Karpas-422 (cell line): ENCODE measurements around the gene RSPO4. TPM values are rescaled to one million over a fixed set of nuclear protein-coding genes. Genes with fewer than 3 reads are reported as not detected.

Experiments used
- DNase-seq: peaks from one replicate; pipeline ENCODE4 v3.0.0-alpha.2; 2015
- H2AFZ ChIP-seq: fragments of 200-600 bp; sonication (generic); 2 replicates; pipeline ENCODE4 v1.6.1; 2014; ENCODE audit warnings: antibody characterized with exemption, low read length, mixed read lengths
- H3K27ac ChIP-seq: fragments of 200-600 bp; sonication (generic); 2 replicates; pipeline ENCODE4 v1.5.1; 2014; ENCODE audit warnings: mild to moderate bottlenecking, low read length, moderate library complexity
- H3K27me3 ChIP-seq: fragments of 200-600 bp; sonication (generic); 2 replicates; pipeline ENCODE4 v1.6.1; 2014; ENCODE audit warnings: low read length, mixed read lengths
- H3K36me3 ChIP-seq: fragments of 200-600 bp; sonication (generic); 2 replicates; pipeline ENCODE4 v1.6.1; 2014; ENCODE audit warnings: low read length, mixed read lengths; ENCODE audit not compliant: insufficient read depth
- H3K4me1 ChIP-seq: fragments of 200-600 bp; sonication (generic); 2 replicates; pipeline ENCODE4 v1.6.1; 2014; ENCODE audit warnings: mild to moderate bottlenecking, low read length, mixed read lengths
- H3K4me2 ChIP-seq: fragments of 200-600 bp; sonication (generic); 2 replicates; pipeline ENCODE4 v1.6.1; 2014; ENCODE audit warnings: low read length, low read depth, mild to moderate bottlenecking; ENCODE audit not compliant: poor library complexity, severe bottlenecking
- H3K4me3 ChIP-seq: fragments of 200-600 bp; sonication (generic); 2 replicates; pipeline ENCODE4 v1.5.1; 2014; ENCODE audit warnings: mild to moderate bottlenecking, antibody characterized with exemption, low read length, mixed read lengths
- H3K79me2 ChIP-seq: fragments of 200-600 bp; sonication (generic); 2 replicates; pipeline ENCODE4 v1.6.1; 2014; ENCODE audit warnings: mild to moderate bottlenecking, low read length, mixed read lengths
- H3K9ac ChIP-seq: fragments of 200-600 bp; sonication (generic); 2 replicates; pipeline ENCODE4 v1.6.0; 2014; ENCODE audit warnings: low read length
- H3K9me2 ChIP-seq: fragments of 200-600 bp; sonication (generic), shearing (Covaris generic); replicated peaks from 2 replicates; pipeline ENCODE4 v1.6.0; 2014; ENCODE audit warnings: mild to moderate bottlenecking, low read length, moderate library complexity; ENCODE audit not compliant: insufficient read depth
- H3K9me3 ChIP-seq: fragments of 300-700, 200-600 bp; sonication (generic); 2 replicates; pipeline ENCODE4 v1.6.1; 2014; ENCODE audit warnings: low read length, mixed read lengths
- H4K20me1 ChIP-seq: fragments of 200-600 bp; sonication (generic); 2 replicates; pipeline ENCODE4 v1.6.1; 2014; ENCODE audit warnings: mild to moderate bottlenecking, antibody characterized with exemption, low read length, low read depth; ENCODE audit not compliant: insufficient read depth
- total RNA-seq: library from RNA; depleted of rRNA; stranded (reverse); fragments of >200 nt; shearing (Covaris generic); gene quantifications from 2 replicates; pipeline ENCODE4 v1.2.3, GENCODE V29; 2014; ENCODE audit warnings: low replicate concordance

Gene RSPO4
- total RNA-seq, 1 experiment from 2014 or later = not detected

DNA sequence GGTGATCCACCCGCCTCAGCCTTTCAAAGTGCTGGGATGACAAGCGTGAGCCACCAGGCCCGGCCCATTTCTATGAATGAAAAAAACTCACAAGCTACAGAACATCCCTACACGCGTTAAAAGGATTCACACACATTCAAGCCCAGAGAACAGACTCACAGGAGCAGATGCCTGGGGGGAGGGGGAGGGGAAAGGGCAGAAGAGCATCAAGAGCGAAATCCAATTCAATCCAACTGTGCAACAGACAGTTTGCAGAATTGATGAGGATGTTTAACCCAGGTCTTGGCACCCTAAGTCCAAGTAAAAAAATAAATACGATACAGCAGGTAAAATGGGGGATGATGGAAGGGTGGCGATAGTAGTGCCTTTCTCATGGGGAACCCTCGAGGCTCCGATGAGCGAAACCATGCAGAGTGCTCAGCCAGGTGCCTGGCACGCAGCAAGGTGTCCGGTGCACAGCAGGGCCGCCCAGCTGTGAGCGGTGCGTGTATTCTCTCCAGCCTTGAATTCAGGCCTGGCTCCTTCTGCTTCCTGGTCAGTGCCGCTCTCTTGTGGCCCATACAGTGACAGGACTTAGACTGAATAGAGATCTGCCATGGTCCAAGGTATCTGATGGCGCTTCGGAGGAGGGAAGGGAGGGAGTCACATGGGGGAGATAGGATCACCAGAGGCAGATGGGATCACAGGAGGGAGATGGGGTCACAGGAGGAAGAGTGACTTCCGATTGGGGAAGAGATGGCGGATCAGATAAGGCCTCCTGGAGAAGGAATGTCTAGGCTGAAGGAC lies 50.5 kb downstream of the RSPO4 start:
- Histone ChIP-seq H3K27me3 (no peaks in the 10 kb centered on the region), H4K20me1 (no peaks in the 10 kb centered on the region), H3K4me2 (no peak overlapping the region), H3K9ac (no peak overlapping the region), H3K79me2 (no peaks in the 10 kb centered on the region), H2AFZ (no peak overlapping the region), H3K9me2 (no peaks in the 10 kb centered on the region), H3K4me3 (no peak overlapping the region), H3K36me3 (no peaks in the 10 kb centered on the region), H3K4me1 (no peaks in the 10 kb centered on the region), H3K27ac (no peak overlapping the region), H3K9me3 (no peaks in the 10 kb centered on the region)
- no peak for DNase-seq

GRCh38 chr20:949717-950116 lies 52.4 kb downstream of the RSPO4 start:
- H3K4me2 ChIP-seq = no peak overlapping the region
- DNase-seq = no peak
- no peaks in the 10 kb centered on the region for H3K9me2 ChIP-seq
- no peaks in the 10 kb centered on the region for H3K27me3 ChIP-seq
- no peak overlapping the region for H3K9ac ChIP-seq
- no peaks in the 10 kb centered on the region for H4K20me1 ChIP-seq
- no peak overlapping the region for H3K4me3 ChIP-seq
- no peaks in the 10 kb centered on the region for H3K36me3 ChIP-seq
- no peaks in the 10 kb centered on the region for H3K9me3 ChIP-seq
- H3K27ac ChIP-seq = no peak overlapping the region
- no peaks in the 10 kb centered on the region for H3K79me2 ChIP-seq
- no peak overlapping the region for H2AFZ ChIP-seq
- no peaks in the 10 kb centered on the region for H3K4me1 ChIP-seq

DNA sequence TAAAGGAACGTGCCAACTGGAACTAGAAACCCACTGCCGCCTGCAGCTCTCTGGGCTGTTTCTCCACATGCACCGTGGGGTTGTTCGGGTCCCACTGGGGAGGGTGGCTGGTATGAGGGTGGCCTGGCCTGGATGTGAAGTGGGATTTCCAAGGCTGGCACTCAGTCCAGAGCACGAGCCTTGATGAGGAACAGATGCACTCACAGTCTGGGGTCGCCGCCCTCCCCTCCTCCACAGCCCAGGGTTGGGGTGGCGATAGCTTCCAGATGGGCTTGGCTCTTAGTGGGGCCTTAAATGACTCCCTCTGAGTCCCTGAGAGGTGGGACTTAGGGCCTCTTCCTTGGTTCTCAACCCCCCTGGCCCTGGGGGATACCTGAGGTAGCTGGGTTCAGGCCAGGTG lies 55.3 kb downstream of the RSPO4 start:
- H3K9ac ChIP-seq = no peak overlapping the region
- H3K4me2 ChIP-seq = no peak overlapping the region
- H3K27me3 ChIP-seq = no peaks in the 10 kb centered on the region
- H3K27ac ChIP-seq = no peak overlapping the region
- no peaks in the 10 kb centered on the region for H3K9me2 ChIP-seq
- no peak overlapping the region for H3K4me3 ChIP-seq
- H3K79me2 ChIP-seq = no peaks in the 10 kb centered on the region
- no peak overlapping the region for H2AFZ ChIP-seq
- no peaks in the 10 kb centered on the region for H3K4me1 ChIP-seq
- DNase-seq = no peak
- H4K20me1 ChIP-seq = no peaks in the 10 kb centered on the region
- no peaks in the 10 kb centered on the region for H3K9me3 ChIP-seq
- no peaks in the 10 kb centered on the region for H3K36me3 ChIP-seq

GRCh38 chr20:945841-946240 lies 56.3 kb downstream of the RSPO4 start:
- DNase-seq = no peak
- Histone ChIP-seq H3K4me2 (no peak overlapping the region), H3K9me3 (no peaks in the 10 kb centered on the region), H3K27ac (no peak overlapping the region), H3K4me3 (no peak overlapping the region), H3K79me2 (no peaks in the 10 kb centered on the region), H4K20me1 (no peaks in the 10 kb centered on the region), H3K9ac (no peak overlapping the region), H2AFZ (no peak overlapping the region), H3K9me2 (no peaks in the 10 kb centered on the region), H3K27me3 (no peaks in the 10 kb centered on the region), H3K4me1 (no peaks in the 10 kb centered on the region), H3K36me3 (no peaks in the 10 kb centered on the region)

- no peaks in the 10 kb centered on the region for H3K4me1 ChIP-seq
- H4K20me1 ChIP-seq = no peaks in the 10 kb centered on the region
- no peak overlapping the region for H2AFZ ChIP-seq
- H3K4me3 ChIP-seq = no peak overlapping the region
- no peak for DNase-seq
- H3K79me2 ChIP-seq = no peaks in the 10 kb centered on the region
- H3K27ac ChIP-seq = no peak overlapping the region
- no peaks in the 10 kb centered on the region for H3K27me3 ChIP-seq
- no peak overlapping the region for H3K4me2 ChIP-seq
- no peaks in the 10 kb centered on the region for H3K9me2 ChIP-seq
- H3K36me3 ChIP-seq = no peaks in the 10 kb centered on the region
- no peak overlapping the region for H3K9ac ChIP-seq
- no peaks in the 10 kb centered on the region for H3K9me3 ChIP-seq
Measured at GRCh38 chr20:944774-945410, 57.2 kb downstream of the RSPO4 start.

- DNase-seq = no peak
- Histone ChIP-seq H3K27ac (no peak overlapping the region), H3K9me2 (no peaks in the 10 kb centered on the region), H3K4me1 (no peaks in the 10 kb centered on the region), H3K36me3 (no peaks in the 10 kb centered on the region), H3K79me2 (no peaks in the 10 kb centered on the region), H3K4me2 (no peak overlapping the region), H3K9ac (no peak overlapping the region), H4K20me1 (no peaks in the 10 kb centered on the region), H2AFZ (no peak overlapping the region), H3K9me3 (no peaks in the 10 kb centered on the region), H3K27me3 (no peaks in the 10 kb centered on the region), H3K4me3 (no peak overlapping the region)
Measured at GRCh38 chr20:944148-944547, 58.0 kb downstream of the RSPO4 start.

DNA sequence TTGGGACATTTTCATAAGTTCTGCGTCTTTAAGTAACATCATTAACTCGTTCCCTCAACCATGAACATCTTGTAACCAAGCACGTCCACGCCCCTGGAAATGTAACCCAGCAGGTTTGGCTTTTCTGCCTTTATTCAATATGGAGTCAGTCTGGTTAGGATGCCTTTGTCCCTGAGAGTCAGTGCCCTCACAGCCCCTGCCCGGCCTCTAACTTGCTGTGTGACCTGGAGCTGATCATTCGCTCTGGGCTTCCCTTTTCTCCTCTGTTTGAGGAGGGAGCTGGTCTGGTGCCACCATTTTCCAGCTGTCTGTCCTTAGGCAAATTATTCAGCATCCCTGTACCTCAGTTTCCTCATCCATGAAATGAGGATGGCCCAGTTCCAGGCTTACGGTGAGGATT lies 59.5 kb downstream of the RSPO4 start:
- H3K4me1 ChIP-seq = no peaks in the 10 kb centered on the region
- no peaks in the 10 kb centered on the region for H3K9me2 ChIP-seq
- no peak overlapping the region for H3K9ac ChIP-seq

DNA sequence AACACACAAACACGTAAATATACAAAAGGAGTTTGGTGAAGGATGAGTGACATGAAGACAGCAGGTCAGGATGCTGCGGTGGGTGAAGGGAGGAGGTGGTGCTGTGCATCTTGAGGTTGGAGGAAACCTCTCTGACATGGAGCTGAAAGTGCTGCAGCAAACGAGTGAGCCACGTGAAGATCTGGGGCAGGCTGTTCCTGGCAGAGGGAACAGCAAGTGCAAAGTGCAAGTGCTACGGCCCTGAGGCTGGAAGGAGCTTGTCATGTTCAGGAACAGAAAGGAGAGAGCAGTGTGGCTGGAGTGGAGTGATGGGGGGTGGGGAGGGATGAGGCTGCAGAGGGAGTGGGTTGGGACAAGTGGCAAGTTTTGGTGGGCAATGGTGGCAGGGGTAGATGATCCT lies 61.2 kb downstream of the RSPO4 start:
- Histone ChIP-seq H3K9ac (no peak overlapping the region), H3K4me2 (no peak overlapping the region), H3K27ac (no peak overlapping the region), H4K20me1 (no peaks in the 10 kb centered on the region), H3K36me3 (no peaks in the 10 kb centered on the region), H2AFZ (no peak overlapping the region), H3K4me3 (no peak overlapping the region), H3K9me2 (no peaks in the 10 kb centered on the region), H3K27me3 (no peaks in the 10 kb centered on the region), H3K9me3 (no peaks in the 10 kb centered on the region), H3K79me2 (no peaks in the 10 kb centered on the region), H3K4me1 (no peaks in the 10 kb centered on the region)
- no peak for DNase-seq

More for the DNA sequence above, 59.5 kb downstream of the RSPO4 start:
- no peak overlapping the region for H3K4me2 ChIP-seq
- no peak overlapping the region for H3K4me3 ChIP-seq
- H3K27ac ChIP-seq = no peak overlapping the region
- H3K36me3 ChIP-seq = no peaks in the 10 kb centered on the region
- H4K20me1 ChIP-seq = no peaks in the 10 kb centered on the region
- H3K27me3 ChIP-seq = no peaks in the 10 kb centered on the region
- no peaks in the 10 kb centered on the region for H3K9me3 ChIP-seq
- H3K79me2 ChIP-seq = no peaks in the 10 kb centered on the region
- H2AFZ ChIP-seq = no peak overlapping the region
- DNase-seq = no peak
